GM19324 (cell line): ENCODE results near the gene GFOD1.
"Not testable (repeated sequence)": the region's sequence is repeated elsewhere in the genome, so short reads cannot be mapped to it uniquely, and the experiment has no call there.

Experiments used
- ATAC-seq: cut with Tn5 transposase; IDR thresholded peaks from one replicate; pipeline ENCODE4 v1.9.1; 2021; ENCODE audit warnings: mild to moderate bottlenecking, moderate library complexity; ENCODE audit not compliant: unreplicated experiment, low FRiP score

GFOD1 gene

DNA sequence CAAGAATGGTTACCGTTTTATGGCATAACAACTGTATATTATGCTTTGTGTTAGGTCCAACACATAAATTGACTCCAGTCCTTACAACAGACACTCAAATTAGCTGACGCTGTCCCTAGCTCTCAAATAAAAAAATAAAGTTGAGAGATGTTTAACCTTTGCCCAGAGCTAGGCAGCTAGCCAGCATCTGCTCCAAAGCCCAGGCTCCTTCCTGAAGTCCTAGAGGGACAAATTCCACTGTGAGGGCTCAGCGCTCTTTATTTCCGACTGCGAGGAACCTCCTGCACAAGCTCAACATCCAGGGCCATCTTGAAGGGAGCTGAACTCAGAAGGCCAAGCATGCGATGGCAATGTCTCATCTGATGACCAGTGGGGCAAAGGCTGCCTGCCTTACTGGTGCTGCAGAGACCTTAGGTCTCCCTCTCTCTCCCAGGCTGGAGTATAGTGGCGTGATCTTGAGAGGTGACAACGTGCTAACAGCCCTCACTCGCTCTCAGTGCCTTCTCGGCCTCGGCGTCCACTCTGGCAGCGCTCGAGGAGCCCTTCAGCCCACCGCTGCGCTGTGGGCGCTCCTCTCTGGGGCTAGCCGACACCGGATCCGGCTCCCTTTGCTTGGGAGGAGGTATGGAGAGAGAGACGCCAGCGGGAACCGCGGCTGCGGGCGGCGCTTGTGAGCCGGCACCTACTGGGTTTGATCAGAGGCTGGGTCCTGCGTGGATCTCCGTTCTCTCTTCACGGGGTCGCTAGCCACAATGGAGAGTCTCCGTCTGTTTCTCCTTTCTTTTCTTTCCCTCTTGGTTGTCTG, 24.7 kb upstream of the GFOD1 start:
- no peak for ATAC-seq

DNA sequence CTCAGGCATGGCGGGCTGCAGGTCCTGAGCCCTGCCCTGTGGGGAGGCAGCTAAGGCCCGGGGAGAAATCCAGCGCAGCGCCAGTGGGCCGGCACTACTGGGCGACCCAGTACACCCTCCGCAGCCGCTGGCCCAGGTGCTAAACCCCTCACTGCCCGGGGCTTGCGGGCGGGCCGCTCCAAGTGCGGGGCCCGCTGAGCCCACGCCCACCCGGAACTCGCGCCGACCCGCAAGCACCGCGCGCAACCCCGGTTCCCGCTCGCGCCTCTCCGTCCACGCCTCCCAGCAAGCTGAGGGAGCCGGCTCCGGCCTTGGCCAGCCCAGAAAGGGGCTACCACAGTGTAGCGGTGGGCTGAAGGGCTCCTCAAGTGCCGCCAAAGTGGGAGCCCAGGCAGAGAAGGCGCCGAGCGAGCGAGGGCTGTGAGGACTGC, 23.8 kb upstream of the GFOD1 start:
- ATAC-seq: not testable (repeated sequence)

DNA sequence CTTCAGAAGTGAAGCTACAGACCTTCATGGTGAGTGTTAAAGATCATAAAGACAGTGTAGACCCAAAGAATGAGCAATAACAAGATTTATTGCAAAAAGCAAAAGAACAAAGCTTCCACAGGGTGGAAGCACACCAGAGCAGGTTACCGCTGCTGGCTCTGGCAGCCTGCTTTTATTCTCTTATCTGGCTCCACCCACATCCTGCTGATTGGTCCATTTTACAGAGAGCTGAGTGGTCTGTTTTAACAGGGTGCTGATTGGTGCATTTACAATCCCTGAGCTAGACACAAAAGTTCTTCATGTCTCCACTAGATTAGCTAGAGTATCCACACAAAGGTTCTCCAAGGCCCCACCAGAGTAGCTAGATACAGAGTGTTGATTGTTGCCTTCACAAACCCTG, 23.0 kb upstream of the GFOD1 start:
- ATAC-seq: not testable (repeated sequence)

DNA sequence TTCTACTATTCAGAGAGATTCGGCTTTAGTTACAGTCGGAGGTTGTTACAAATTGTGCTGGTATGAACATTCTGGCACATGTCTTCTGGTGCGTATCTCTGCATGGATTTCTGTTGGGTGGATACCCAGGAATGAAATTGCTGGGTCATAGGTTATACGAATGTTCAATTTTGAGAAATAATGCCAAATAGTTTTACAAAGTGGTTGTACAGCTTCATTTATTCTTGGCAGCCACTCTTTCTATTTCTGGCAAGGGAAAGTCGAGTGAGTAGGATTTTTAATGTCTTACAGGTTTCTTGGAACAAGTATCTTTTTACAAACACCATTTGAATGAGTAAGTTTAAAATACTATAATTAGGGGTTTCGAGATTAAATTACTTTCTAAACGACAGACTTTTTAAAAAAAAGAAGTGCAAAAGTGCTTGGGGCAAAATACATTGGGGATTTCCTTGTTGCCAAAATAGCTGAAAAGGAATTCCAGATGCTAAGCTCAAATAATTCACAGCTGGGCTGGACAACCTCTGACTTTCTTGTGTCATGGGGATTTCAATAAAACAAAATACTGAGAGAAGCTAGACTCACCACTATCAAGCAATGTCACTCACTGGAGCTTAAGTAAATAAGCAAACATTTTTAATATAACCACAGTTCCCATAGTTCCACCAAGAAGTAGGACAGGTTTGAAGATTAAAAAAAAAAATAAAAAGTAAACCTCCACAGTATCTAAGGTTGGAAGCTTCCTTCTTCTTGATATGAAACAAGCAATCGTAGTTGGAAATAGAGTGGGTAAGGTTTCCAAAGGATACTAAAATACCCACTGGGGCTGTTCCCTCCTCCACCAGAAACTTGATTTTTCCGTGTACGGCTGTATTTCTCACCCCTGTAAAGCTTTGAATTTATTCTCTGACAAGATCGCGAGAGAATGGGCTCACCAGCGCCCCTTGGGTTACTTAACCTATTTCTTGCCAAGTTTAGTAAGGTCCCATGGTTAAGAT, 21.6 kb upstream of the GFOD1 start:
- ATAC-seq: no peak

DNA sequence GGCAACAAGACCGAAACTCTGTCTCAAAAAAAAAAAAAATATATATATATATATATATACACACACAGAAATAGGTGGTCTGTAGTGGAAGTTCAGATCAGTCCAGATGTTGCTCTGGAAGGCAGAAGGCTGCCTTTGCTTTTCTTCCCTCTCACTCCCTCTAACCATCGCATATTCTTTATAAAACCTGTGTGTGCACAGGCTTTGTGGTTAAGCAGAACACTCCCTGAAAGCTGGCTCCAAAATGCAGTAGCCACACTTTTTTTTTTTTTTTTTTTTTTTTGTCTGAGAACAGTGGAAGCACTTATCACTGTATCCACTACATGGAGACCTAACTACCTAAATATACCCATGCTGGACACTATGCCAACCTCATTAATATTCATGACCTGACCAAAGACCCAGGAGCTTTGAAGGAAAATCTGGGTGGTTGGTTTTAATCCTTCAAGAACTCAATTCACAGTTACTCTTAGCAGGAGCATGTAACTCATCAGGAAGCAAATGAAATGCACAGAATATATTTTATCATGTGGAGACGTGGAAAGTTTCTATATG, 20.0 kb upstream of the GFOD1 start:
- no peak for ATAC-seq

DNA sequence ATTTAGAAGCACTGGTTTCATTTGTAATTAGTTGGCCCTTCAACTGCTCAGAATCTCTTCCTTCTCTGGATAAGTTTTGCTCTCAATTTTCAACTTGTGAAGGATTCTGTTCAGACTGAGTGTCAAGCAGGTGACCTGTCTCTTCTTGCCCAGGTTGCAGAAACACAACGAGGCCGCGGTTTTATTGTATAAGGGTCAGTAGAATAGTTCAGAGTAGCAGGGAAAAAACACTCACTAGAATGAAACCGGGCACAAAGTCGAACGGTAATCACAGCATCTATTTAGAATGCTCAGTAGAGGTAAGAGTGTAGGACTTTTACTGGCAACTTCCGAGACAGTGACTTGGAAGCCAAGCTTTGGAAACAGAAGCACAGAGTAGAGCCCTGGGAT, 17.9 kb upstream of the GFOD1 start:
- ATAC-seq: no peak

DNA sequence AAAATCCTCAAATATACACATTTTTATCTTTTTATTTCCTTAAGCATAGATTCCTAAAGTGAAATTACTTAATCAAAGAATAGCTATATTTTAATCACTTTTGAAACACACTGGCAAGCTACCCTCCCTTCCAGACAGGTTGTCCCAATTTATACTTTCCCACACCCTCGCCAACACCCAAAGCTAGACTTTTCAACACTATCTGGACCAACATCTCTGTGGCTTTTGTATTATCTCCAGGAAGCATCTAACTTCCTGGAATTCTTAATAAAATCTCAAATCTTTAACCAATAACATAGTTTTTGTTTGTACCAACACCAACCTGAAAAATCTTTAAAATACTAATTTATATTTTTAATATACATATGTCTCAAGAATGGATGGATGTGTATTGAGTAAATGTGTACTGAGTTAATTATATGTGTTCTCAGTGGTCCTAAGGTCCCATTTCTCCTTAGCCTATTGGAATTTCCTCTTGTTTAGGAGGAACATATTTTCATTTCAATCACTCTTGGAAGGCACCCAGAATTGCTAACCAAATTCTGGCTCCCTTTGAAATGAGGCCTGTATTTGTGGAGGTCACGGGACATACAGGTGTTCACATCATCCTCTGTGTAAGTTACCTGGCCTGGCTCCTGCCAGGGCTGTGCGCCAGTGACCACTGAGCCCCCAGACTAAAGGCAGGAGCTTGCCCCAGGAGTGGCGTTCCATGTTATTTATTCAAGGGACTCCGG, 17.4 kb upstream of the GFOD1 start:
- ATAC-seq: no peak

DNA sequence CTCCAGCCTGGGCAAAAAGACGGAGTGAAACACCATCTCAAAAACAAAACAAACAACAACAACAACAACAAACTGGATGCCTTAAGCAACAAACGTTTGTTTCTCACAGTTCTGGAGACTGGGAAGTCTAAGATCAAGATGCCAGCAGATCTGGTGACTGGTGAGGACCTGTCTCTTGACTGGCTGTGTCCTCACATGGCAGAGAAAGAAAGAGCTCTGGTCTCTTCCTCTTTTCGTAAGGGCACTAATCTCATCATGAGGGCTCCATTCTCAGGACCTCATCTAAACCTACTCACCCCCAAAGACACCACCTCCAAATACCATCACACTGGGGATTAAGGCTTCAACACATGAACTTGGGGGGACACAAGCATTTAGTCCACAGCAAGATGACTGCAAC, 13.5 kb upstream of the GFOD1 start:
- ATAC-seq: no peak

DNA sequence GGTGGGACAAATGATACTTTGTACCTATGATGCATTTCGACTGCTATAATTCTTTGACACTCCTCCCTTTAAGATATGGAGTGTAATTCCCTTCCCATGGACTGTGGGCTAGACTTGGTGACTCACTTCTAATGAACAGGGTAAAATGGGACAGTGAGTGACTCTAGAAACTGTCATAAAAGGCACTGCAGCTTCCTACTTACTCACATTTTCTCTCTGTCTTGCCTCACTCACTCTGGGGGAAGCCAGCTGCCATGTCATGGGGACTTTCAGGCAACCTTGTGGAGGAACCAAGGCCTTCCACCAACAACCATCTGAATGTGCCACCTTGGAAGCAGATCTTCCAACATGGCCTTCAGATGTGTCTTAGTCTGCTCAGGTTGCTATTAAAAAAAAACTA, 12.9 kb upstream of the GFOD1 start:
- no peak for ATAC-seq

DNA sequence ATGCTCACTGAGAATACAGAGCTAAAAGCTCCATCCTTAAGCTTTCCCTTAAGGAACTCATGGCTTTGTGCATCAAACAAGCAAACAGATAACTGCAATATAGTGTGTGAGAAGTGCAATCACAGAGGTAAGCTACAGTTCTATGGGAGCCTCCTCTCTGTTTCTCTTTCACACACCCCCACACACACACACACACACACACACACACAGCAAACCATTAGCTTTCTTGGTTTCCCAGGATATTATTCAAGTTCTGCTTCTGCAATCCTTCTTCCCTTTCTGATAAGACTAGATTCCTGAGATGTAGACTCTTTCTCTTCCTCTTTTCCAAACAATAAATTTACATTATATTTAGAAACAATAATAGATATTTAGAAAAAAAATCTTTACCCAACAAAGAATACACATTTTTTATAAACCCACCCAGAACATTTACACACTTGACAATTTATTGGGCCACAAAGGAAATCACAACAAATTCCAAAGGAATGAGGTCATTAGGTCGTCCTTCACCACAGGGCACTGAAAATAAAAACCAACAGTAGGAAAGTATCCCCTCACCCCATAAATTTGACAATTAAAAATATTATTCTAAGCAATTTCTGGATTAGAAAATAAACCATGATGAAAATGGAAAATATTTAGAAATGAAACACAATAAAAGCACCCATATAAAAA, 9.3 kb upstream of the GFOD1 start:
- ATAC-seq: no peak

DNA sequence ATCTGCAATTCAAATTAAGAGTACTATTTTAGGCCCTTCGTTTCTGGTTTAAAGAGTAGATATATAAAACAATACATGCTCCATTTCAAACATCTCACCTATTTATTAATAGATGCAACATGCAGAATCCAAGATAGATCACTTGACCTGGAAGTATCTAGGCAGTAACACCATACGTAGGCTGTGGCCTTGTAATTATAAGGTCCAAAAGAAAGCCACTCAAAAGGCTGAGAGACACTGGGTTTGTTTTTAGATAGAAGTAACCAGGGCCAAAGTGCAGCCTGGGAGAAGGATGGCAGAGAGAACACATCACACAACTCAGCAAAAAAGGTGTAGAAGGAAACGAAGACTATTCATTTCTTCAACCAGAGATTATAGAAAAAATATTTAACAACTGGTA, 8.4 kb upstream of the GFOD1 start:
- no peak for ATAC-seq

DNA sequence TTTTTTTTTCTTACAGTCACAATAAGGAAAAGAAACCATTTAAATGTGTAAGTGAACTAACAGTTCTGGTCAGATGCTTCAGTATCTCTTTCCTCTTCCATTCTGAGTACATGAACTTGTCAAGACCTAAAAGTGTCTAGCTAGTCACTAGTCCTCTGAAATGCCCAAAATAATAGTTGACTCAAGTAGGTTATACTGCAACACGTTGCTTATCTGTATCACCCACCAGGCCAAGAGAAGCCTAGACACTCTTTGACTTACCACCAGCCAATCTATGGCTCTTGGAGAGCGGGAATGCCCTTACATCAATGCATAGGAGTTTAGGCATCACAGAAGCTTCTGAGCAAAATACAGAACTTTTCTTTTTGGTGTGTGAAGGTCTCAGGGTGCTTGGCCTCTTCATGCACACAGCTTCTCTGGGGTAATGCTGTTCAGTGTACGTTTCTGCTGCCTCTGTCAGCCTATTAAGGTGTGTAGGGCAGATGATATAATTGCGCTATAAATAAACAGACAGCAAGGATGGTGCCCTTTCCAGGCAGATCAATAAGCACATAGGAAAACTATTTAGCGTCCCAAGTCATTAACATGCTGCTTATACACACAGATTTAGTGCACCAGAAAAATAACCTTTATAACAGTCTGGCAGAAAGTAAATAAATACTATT, 7.8 kb upstream of the GFOD1 start:
- ATAC-seq: no peak

DNA sequence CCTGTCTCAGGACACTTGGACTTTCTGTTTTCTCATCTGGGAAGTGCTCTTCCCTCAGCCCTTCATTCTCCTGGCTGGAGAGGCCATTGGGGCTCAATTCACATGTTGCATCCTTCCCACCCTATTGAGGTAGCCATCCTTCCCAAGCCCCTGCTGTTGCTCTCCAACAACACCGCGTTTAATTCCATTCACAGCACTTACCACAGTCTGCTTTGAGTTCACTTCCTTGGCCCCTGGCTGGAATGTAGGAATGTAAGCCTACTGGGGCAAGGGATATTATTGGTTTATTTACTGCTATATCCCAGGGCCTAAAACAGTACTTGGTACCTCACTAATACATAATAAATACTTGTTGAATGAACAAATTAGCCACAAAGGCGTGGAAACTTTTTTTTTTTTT, 6.7 kb upstream of the GFOD1 start:
- ATAC-seq: no peak

DNA sequence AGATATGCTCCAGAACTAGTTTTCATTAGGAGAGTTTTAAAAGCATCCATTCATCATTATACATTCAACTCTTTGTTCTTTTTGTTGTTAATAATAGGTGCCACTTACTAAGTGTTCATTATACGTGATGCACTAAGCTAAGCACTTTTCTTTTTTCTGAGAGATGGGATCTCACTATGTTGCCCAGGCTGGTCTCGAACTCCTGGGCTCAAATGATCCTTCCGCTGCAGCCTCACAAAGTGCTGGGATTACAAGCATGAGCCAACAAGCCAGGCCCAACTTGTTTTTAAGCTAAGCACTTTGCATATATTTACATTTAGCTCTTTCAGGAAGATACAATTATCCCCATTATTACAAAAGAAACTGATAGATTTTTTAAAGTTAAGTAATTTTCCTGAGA, 5.7 kb upstream of the GFOD1 start:
- no peak for ATAC-seq

DNA sequence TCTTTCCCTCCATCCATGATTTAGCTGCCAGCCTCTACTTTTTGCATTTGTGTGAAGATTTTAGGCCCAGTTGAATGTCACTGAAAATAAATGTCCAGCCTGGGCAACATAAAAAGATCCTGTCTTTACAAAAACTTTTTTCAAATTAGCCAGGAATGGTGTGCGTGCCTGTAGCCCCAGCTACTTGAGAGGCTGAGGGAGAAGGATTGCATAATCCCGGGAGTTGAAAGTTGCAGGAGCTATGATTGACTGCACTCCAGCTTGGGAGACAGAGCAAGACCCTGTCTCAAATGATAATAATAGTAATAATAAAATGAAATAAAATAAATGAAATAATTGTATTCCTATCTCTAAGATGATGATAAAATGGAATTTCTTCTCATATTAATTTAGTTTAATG, 5.0 kb upstream of the GFOD1 start:
- ATAC-seq: no peak

DNA sequence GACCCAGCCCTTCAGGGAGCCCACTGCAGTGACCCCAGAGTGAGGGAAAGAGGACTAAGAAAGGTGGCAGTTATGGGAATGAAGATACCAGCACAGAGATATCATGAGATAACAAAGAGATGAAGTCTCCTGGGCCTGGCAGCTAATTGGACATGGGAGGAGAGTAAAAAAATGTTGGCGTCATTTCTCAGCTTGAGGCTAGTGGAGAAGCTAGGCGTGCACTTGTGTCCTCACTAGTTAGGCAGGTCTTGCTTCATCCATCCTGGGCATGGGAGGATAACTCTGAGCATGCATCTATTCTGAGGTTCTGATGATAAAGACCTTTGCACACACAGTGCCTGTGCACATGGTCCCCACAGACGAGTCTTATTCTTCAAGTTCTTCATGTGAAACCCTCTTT, 4.1 kb upstream of the GFOD1 start:
- ATAC-seq: no peak

DNA sequence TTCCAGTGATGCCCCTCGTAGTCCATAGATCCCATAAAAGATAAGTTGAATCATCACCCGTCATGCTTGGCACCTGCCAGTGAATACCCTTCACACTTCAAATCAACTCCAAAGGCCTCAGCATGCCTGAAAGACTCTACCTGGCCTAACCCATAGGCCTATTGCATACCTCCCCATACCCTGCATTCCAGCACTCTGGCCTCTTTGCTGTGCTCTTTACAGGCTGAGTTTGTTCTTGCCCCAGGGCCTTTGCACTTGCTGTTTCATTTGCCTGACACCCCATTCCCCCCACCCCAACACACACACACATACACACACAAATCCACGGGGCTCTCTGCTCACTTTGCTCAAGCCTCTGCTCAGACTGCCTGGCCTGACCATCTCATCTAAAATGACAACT, 3.0 kb upstream of the GFOD1 start:
- ATAC-seq: no peak

DNA sequence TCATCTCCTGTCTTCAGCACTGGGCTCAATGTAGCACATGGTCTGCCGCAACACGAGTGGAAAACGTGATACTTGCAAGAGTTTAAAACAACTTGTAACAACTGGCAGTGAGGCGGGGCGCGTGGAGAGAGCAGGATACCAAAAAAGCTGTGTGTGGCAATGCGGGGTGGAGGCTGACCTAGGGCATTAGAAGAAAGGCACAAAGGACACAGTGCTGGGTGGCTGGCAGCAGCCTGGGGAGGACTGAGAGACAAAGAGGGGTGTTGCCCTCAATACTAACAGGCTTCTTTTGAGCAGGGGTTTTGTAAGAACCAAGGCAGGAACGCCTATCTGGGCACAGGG, 1.5 kb upstream of the GFOD1 start:
- no peak for ATAC-seq

DNA sequence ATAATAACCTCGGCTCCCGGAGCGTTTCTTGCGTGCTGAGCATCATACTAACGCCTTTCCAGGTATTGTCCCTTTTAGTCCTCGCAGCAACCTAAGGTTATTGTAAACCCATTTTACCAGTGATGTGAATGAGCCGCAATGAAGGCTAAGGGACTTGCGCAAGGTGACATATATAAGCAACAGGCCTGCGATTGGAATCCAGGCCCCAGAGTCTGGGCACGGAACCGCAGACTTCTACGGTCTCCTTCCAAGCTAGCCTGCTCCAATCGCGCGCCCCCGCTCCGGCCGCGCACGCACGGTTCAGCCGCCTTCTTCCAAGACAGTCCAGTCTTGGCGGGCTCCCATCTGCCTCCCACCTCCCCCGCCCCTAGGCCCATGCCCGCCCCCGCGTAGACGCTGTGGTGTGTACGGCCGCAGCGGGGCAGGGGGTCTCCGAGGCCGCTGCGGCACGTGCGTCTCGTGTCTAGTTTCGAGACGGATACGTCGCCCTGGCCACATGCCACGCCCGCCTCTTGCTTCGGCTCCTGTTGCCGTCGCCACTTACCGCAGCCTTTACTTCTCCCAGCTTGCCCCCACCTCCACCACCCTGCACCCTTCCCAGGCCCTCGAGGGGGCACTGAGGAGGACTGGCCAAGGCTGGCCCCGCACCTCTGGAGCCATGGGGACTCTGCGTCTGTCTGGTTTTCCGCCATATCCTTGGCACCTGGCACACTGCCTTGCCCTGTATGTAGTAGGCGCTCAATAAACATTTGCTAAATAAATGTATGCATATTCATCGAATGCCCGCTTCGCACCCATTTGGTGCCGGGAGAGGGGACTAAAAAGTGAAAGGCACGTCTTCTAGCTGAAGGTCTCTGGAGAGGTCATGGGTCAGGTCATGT, 855 bp upstream of the GFOD1 start:
- no peak for ATAC-seq
